Central memory CD4-positive, alpha-beta T cell (primary cell): ENCODE measurements around the gene BCR.

Source experiments
- DNase-seq: peaks from one replicate; pipeline ENCODE4 v3.0.0; 2022

BCR gene

DNA sequence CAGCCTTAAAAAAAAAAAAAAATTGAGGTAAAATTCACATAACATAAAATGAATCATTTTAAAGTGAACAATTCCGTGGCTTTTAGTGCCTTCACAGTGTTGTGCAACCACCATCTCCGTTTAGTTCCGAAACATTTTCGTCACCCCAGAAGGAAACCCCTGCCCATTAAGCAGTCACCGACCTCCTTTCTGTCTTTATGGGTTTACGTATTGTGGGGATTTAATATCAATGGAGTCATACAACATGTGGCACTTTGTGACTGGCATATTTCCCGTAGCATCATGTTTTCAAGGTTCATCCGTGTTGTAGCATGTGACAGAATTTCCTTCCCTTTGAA lies 65.5 kb downstream of the BCR start:
- DNase-seq, result no peak

DNA sequence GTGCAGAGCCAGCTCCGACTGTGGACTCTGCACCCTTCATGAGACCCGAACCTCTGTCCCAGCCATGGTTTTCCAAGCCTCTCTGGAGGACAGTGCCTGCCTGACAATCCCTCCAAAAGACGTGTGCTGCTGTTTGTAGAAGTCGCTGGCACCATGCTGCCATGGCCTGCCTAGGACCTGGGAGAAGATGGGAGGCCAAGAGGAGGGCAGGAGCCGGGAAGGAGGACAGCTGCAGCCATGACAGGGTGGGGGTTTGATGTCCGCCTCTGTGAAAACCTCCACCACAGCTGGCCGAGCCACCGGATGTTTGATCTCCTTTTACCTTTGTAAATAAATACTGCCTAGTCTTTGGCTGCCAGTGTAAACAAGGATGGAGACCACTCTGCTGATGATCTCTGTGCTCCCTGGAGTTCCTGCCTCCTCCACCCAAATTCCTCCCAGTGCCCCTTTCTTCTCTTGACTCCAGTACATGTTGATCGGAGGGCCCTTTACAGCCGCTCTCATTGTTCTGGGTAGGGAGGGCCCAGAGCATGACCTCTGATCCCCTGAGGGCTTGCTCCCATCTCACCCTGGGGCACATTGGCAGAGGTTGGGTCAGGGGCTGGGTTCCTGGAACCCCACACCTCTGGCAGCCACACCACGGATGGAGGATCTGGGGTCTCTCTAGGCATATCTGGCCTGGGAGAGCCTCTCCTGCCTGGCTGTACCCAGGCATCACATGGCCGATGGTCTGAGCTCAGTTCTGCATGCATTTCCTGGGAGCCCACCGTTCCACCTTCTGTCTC lies 66.9 kb downstream of the BCR start:
- no peak for DNase-seq

- DNase-seq, result no peak
Observed at GRCh38 chr22:23248583-23248982, 68.3 kb downstream of the BCR start.

DNA sequence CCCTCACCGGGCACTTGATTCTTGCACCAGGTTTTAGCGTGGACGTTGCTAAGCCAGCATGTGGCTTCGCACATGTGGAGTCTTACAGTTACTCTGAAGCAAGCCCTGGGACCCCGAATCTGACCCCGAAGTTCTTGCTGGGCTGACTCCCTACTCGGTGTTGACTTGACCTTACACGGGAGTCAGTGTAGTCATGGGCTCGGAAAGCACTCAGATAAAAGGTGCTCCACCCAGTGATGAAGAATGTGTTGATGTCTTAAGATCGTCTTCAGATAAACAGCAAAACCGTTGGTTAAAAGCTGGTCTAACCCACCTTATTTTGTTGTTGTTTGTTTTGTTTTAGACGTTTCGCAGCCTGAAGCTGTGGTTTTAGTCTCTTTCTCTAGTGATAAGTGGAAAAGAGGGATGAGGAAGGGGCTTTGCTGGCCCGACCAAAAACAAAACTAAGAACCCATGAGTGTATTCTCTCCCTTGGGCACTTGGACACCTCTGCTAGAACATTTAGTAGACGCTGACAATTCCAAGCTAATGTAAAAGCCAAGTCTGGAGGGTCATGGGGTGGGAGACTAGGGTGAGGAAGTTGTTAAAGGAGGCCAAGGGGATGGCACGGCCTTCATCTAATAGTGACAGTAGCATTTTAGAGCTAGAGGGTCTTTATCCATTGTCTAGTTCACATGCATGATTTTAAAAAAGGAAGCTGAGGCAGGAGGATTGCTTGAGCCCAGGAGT lies 69.9 kb downstream of the BCR start:
- no peak for DNase-seq

DNA sequence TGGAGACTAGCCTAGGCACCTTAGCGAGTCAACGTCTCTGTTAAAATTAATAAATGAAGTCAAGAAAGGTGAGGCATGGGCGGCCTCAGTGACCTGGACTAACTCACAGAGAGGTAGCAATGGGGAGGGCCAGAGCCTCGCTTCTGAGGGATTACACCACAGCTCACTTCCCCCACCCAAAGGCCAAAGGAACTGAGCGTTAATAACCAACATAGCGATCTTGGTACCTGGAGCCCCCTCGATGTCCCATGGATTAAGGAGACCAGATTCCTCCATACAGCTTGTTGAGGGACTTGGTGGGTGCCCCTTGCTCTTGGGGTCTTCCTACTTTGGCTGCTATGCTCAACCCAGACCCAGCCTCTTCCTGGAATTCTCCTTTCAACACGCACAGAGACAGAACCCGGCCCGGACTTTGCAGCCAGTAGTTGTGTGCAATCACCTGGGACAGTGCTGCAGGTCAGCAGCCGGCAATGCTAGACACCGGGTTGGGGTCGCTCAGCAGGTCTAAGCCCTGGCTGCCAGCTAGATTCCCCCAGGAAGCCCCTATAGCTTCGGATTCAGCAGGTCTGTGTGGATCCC lies 70.6 kb downstream of the BCR start:
- DNase-seq, result no peak

- DNase-seq, result no peak
Observed at GRCh38 chr22:23251445-23252093, 71.3 kb downstream of the BCR start.

- DNase-seq, result no peak
Observed at GRCh38 chr22:23253475-23254055, 73.3 kb downstream of the BCR start.

DNA sequence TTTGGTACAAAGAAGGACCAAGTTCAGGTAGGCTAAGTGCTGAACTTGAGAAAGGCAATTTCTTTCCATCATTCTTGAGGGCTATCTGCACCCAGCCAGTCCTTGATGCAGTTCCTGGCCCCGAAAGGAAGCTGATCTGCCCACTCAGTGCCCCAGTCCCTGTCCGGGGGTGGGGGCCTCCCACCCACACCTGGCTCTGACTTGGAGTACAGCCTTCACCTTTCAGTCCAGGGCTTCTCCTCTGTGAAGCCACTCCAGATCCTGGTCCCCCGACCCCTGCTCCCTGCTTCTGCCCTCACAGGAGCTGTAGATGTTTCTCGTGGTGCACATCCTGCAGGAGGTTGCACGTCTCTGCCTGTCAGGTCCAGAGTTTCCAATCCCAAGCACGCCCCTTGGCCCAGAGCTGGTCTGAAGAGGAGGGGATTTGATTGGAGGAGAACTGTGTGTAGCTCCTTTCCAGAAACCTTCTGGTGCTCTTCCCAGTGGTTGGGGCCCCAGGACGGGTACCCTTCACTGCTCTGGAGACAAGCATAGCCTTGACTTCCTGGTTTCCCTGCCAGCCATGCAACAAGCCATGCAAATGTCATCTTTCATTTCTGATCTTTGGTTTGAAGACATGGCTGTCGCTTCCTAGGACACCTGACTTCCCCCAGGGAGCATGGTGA lies 75.3 kb downstream of the BCR start:
- no peak for DNase-seq

DNA sequence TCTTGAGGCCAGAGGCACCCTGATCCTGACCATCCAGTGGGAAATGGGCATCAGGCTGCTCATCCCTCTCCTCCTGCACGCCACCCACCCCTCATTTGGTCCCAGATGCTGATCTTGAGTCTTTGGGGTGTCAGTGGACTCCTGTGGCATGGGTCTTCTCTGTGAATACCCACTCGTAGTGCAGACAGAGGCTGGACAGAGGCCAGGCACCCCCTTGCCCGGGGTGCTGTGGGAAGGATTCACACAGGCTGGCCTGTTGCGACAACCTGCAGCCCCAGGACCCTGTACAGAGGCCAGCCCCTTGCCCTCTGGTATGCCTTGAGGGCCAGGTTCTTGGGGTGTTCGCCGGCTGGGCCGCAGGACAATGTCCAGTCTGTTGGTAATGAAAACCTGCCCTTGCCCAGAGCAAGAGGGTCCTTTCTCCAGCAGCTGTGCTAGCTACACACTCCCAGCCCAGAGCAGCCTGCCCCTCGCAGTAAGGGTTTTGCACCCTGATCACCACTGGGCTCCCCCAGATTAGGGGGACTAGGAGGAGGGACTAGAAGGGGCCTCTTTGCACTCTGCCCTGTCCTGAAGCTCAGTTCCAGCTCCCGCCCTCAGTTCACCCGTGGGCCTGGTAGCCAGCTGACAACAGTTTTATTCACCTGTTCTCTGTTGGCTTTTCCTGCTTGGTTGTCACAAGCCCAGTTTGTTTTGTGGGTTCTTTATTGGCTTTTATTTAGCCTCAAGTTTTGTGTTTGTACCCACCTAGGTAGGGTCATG lies 76.0 kb downstream of the BCR start:
- no peak for DNase-seq

DNA sequence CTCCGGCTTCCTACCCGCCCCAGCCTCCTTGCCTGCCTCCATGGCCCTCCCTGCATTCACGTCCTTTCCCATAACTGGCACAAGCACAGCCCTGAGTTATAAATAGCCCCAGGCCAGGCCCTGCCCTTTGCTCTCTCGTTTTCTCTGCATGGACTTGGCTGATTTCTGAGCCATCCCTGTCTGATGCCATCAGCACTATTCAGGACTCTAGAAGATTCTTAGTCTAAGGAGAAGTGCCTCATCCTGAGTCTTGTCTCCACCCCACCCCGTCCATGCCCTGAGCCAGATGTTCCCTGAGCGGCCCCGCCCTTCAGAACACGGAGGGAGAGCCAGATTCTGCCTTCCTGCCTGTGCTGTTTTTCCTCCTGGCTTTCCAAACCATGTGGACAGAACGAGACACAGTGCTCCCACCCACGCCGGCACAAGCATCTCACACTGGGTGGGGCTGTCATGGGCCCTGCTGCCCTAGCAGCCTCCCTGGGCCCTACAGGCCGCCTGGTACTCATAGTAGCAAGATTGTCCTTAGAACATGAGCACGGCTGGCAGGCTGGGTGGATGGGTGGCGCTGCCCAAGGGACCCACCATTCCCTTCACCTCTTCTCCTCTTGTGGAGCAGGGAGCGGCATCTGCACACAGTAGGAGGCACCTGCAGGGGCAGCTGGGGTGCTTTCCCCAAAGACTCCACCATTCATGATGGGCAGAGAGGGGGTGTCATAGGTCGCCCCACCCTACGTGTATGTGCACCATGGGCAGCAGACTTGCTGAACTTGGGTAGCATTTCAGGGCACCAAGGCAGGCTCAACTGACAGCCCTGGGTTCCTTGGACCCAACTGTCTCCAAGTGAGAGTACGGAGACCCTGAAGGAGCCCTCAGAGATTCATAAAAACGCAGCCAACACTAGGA lies 76.9 kb downstream of the BCR start:
- DNase-seq, result no peak

- no peak for DNase-seq
Observed at GRCh38 chr22:23257889-23258825, 77.8 kb downstream of the BCR start.

DNA sequence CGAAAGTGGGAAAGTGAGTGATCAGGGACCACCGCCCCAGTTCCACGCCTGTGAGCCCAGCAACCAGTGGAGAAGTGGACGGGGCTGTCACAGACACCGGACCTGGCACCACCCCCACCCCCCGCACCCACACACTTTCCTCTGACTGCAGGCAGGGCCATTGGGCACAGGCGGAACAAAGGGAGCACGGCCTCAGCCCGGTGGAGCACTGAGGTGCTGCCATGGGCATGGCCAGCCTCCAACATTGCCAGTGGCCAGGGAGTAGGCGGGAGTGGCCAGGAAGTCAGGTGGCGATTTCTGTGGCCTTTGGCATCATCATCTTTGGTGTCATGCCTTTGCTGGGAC lies 78.5 kb downstream of the BCR start:
- DNase-seq, result no peak

DNA sequence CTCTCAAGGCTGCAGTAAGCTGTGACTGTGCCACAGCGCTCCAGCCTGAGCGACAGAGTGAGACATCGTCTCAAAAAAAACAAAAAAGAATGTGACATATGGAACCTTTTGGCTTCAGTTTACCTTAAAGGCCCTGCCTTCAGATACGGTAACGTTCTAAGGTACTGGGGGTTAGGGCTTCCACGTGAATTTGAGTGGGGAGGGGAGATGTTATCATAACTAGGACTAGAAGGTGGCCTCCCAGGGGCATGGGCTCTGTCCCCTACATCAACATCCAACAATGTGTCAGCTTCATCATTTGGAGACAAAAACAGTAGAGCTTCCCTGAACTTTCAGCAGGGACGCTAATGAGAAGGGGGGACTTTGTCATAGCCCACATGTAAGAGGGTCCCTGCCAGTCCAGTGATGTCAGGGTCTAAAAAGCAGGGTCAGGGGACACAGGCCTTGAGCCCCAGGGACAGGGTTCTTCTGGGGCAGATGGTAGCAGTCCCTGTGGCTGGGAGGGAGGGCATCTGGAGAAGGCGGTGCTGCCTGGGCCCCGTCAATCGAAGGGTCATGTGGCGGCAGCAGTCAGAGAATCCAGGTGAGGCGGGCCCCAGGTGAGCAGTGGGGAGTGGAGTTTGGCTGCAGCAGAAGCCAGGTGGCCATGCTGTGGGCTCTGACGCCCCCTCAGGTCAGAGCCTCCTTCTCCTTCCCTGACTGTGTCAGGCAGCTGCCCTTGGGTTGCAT lies 79.8 kb downstream of the BCR start:
- no peak for DNase-seq

GRCh38 chr22:23260645-23261581 lies 80.6 kb downstream of the BCR start:
- no peak for DNase-seq

- no peak for DNase-seq
Observed at GRCh38 chr22:23261900-23262450, 81.7 kb downstream of the BCR start.

GRCh38 chr22:23262518-23263332 lies 82.4 kb downstream of the BCR start:
- DNase-seq, result no peak
